IMR-90 (cell line): ENCODE measurements around the gene KRT78. TPM values are rescaled to one million over a fixed set of nuclear protein-coding genes. Genes with fewer than 3 reads are reported as not detected.

ENCODE experiments used
- ATAC-seq: fragments of 200-7000 bp; cut with Tn5 transposase; 2 replicates; pipeline ENCODE4 v1.9.1; 2020; ENCODE audit warnings: low read depth, mild to moderate bottlenecking, moderate library complexity
- BruUV-seq: library from RNA; stranded (reverse); fragments of 400-500 nt; replicated peaks from 2 replicates; lab custom pipeline; 2021; lab: Mats Ljungman, UMichigan
- CTCF ChIA-PET: fragments of 300-600 bp; formaldehyde crosslinking; extraction: SDS; loops from one replicate; lab custom pipeline; 2021; ENCODE audit warnings: antibody characterized with exemption; lab: Yijun Ruan, JAX
- POLR2A ChIA-PET: fragments of 300-600 bp; sonication (Branson Sonifier 250); formaldehyde crosslinking; loops from one replicate; lab custom pipeline; 2022; ENCODE audit warnings: antibody characterized with exemption; ENCODE audit not compliant: unreplicated experiment; lab: Charles Lee
- DNase-seq: peaks from one replicate; pipeline ENCODE4 v3.0.0; 2013
- H2AFZ ChIP-seq: replicated peaks from 2 replicates; pipeline ENCODE3; 2013; ENCODE audit warnings: low read length, mild to moderate bottlenecking; ENCODE audit not compliant: poor library complexity
- H2AK5ac ChIP-seq: 2 replicates; pipeline ENCODE4 v1.6.1; 2013; ENCODE audit warnings: low read depth, low read length, inconsistent platforms
- H2AK9ac ChIP-seq: replicated peaks from 2 replicates; pipeline ENCODE3; 2013; ENCODE audit warnings: mild to moderate bottlenecking, low read depth, low read length, moderate library complexity; ENCODE audit not compliant: poor library complexity
- H2BK120ac ChIP-seq: 2 replicates; pipeline ENCODE4 v1.6.1; 2013; ENCODE audit warnings: low read depth, low read length, inconsistent platforms
- H2BK15ac ChIP-seq: 3 replicates; pipeline ENCODE4 v1.6.1; 2013; ENCODE audit warnings: low read depth, low read length, inconsistent platforms
- H2BK20ac ChIP-seq: 2 replicates; pipeline ENCODE4 v1.6.1; 2013; ENCODE audit warnings: low read depth, mild to moderate bottlenecking, inconsistent platforms, low read length, moderate library complexity
- H2BK5ac ChIP-seq: 2 replicates; pipeline ENCODE4 v1.6.1; 2013; ENCODE audit warnings: mild to moderate bottlenecking, low read depth, low read length, inconsistent platforms; ENCODE audit not compliant: poor library complexity, severe bottlenecking
- H3K14ac ChIP-seq: replicated peaks from 2 replicates; pipeline ENCODE4 v1.6.1; 2013; ENCODE audit warnings: low read depth, low read length, inconsistent platforms
- H3K18ac ChIP-seq: 2 replicates; pipeline ENCODE4 v1.6.1; 2013; ENCODE audit warnings: low read depth, low read length, control low read depth
- H3K23ac ChIP-seq: 2 replicates; pipeline ENCODE4 v1.6.1; 2013; ENCODE audit warnings: low read depth, low read length, inconsistent platforms
- H3K27ac ChIP-seq: 2 replicates; pipeline ENCODE4 v1.5.1; 2013; ENCODE audit warnings: mild to moderate bottlenecking, control low read depth, low read length; ENCODE audit not compliant: insufficient read depth
- H3K27me3 ChIP-seq: 2 replicates; pipeline ENCODE4 v1.6.1; 2013; ENCODE audit warnings: low read length; ENCODE audit not compliant: control insufficient read depth, insufficient read depth
- H3K36me3 ChIP-seq: 2 replicates; pipeline ENCODE4 v1.6.1; 2013; ENCODE audit warnings: low read length, mixed read lengths; ENCODE audit not compliant: control insufficient read depth, insufficient read depth
- H3K4ac ChIP-seq: 2 replicates; pipeline ENCODE4 v1.6.1; 2013; ENCODE audit warnings: low read depth, low read length, inconsistent platforms
- H3K4me1 ChIP-seq: 2 replicates; pipeline ENCODE4 v1.6.1; 2013; ENCODE audit warnings: low read length, mixed read lengths; ENCODE audit not compliant: control insufficient read depth, insufficient read depth
- H3K4me2 ChIP-seq: 2 replicates; pipeline ENCODE4 v1.6.1; 2013; ENCODE audit warnings: low read depth, mild to moderate bottlenecking, control low read depth, low read length, moderate library complexity
- H3K4me3 ChIP-seq: 2 replicates; pipeline ENCODE4 v1.5.1; 2013; ENCODE audit warnings: low read depth, mild to moderate bottlenecking, control low read depth, low read length, moderate library complexity; ENCODE audit not compliant: insufficient read depth
- H3K56ac ChIP-seq: 2 replicates; pipeline ENCODE4 v1.6.1; 2013; ENCODE audit warnings: low read length, inconsistent platforms; ENCODE audit not compliant: insufficient read depth; ENCODE audit errors: extremely low read depth
- H3K79me1 ChIP-seq, 2 experiments: 2 replicates each; pipeline ENCODE4 v1.6.1; 2013; ENCODE audit warnings: low read length in 2 of 2, inconsistent platforms in 1 of 2, low read depth in 1 of 2
- H3K9ac ChIP-seq: 2 replicates; pipeline ENCODE4 v1.6.1; 2013; ENCODE audit warnings: low read depth, low read length, control low read depth
- H3K9me1 ChIP-seq: 2 replicates; pipeline ENCODE4 v1.6.1; 2013; ENCODE audit warnings: low read length, inconsistent platforms; ENCODE audit not compliant: insufficient read depth
- H3K9me3 ChIP-seq: 2 replicates; pipeline ENCODE4 v1.6.1; 2013; ENCODE audit warnings: low read length; ENCODE audit not compliant: control insufficient read depth, insufficient read depth
- H4K20me1 ChIP-seq: 2 replicates; pipeline ENCODE4 v1.6.1; 2013; ENCODE audit warnings: low read length, inconsistent platforms; ENCODE audit not compliant: insufficient read depth
- H4K5ac ChIP-seq: 2 replicates; pipeline ENCODE4 v1.6.1; 2013; ENCODE audit warnings: mild to moderate bottlenecking, low read depth, low read length, control low read depth
- H4K8ac ChIP-seq, 2 experiments: 2 replicates each; pipeline ENCODE4 v1.6.1; 2013; ENCODE audit warnings: low read depth in 2 of 2, low read length in 2 of 2, control low read depth in 1 of 2, inconsistent platforms in 1 of 2
- H4K91ac ChIP-seq: 2 replicates; pipeline ENCODE4 v1.6.1; 2013; ENCODE audit warnings: low read depth, low read length, inconsistent platforms; ENCODE audit not compliant: insufficient read depth
- CHD1 ChIP-seq: IDR thresholded peaks from 2 replicates; pipeline ENCODE4 v1.6.1; 2012; ENCODE audit warnings: low read depth, low read length, improper control_type of control experiment
- CTCF ChIP-seq: conservative IDR thresholded peaks from 2 replicates; pipeline ENCODE4 v1.5.1; 2012; ENCODE audit warnings: mild to moderate bottlenecking, low read depth, low read length, improper control_type of control experiment
- MAZ ChIP-seq: IDR thresholded peaks from 2 replicates; pipeline ENCODE4 v1.6.1; 2012; ENCODE audit warnings: low read depth, mild to moderate bottlenecking, low read length, improper control_type of control experiment, moderate library complexity, borderline replicate concordance
- MXI1 ChIP-seq: IDR thresholded peaks from 2 replicates; pipeline ENCODE4 v1.6.1; 2012; ENCODE audit warnings: low read depth, mild to moderate bottlenecking, low read length, moderate library complexity, borderline replicate concordance
- POLR2A ChIP-seq: IDR thresholded peaks from 2 replicates; pipeline ENCODE4 v1.6.1; 2012; ENCODE audit warnings: mild to moderate bottlenecking, low read depth, low read length
- RAD21 ChIP-seq: IDR thresholded peaks from 2 replicates; pipeline ENCODE4 v1.6.1; 2012; ENCODE audit warnings: low read length, improper control_type of control experiment
- SMC3 ChIP-seq: fragments of 150-350 bp; IDR thresholded peaks from 2 replicates; pipeline ENCODE4 v1.6.1; 2016; ENCODE audit warnings: low read depth, mild to moderate bottlenecking, antibody characterized with exemption, low read length, moderate library complexity
- WGBS, 2 experiments: methylation state at CpG; one replicate each; pipeline versions ENCODE4 v1.1.5 to v1.1.7; 2013; ENCODE audit warnings: missing lambda C conversion rate in 2 of 2; ENCODE audit not compliant: insufficient read length in 1 of 2; ENCODE audit errors: extremely low coverage in 2 of 2; 5-methylcytosine and 5-hydroxymethylcytosine counted together
- dilution Hi-C: fragments of 300-500 bp; cut with HindIII; formaldehyde crosslinking; loops from one replicate; pipeline ENCODE4 v1.14.3; 2018; ENCODE audit warnings: low sequenced_read_pairs; ENCODE audit not compliant: unreplicated experiment
- in situ Hi-C: fragments of 300-500 bp; cut with MboI; formaldehyde crosslinking; loops from 3 replicates; pipeline ENCODE4 v1.14.3; 2019; ENCODE audit warnings: low sequenced_read_pairs, inconsistent platforms, mixed read lengths
- intact Hi-C: fragments of 100-400 bp; cut with micrococcal nuclease; formaldehyde crosslinking; loops from 2 replicates; pipeline ENCODE4 v1.10.0; 2022
- polyA plus RNA-seq, 3 experiments: library from polyadenylated mRNA; depleted of rRNA; stranded (reverse); fragments of >200 nt; gene quantifications; 2 replicates each; pipeline ENCODE4 v1.2.3, GENCODE V29; 2012; ENCODE audit warnings: low replicate concordance in 1 of 3
- total RNA-seq: library from RNA; depleted of rRNA; stranded (reverse); fragments of >200 nt; gene quantifications from 2 replicates; pipeline ENCODE4 v1.2.3, GENCODE V29; 2012

KRT78 gene
- total and polyA plus RNA-seq, 2 of the 4 experiments (the other 2 are of a cell fraction): not detected

- ChIA-PET CTCF (interaction anchor here (0.6 to 1.2 kb wide), 13 partner anchors 9 to 642 kb away, joined by 3 to 6 read pairs (median 3); no protein-coding TSS in a partner anchor), POLR2A (no interaction called here)
- H3K23ac ChIP-seq: no peak overlapping the region
- no peak overlapping the region for H3K4me3 ChIP-seq
- no peak overlapping the region for H4K8ac ChIP-seq
- H2AK5ac ChIP-seq: peak overlapping the region; percentile 8; the same call in 1 of the 2 replicates
- no peak overlapping the region for H2BK5ac ChIP-seq
- no peak overlapping the region for H2BK120ac ChIP-seq
- no peaks in the 10 kb centered on the region for H3K36me3 ChIP-seq
- no peak overlapping the region for H4K5ac ChIP-seq
- H2BK20ac ChIP-seq: no peak overlapping the region
- H3K27ac ChIP-seq: no peak overlapping the region
- TF ChIP-seq POLR2A (no peak), CTCF (peak; percentile 84), MAZ (no peak), RAD21 (peak; percentile 89), MXI1 (no peak), SMC3 (peak; percentile 88), CHD1 (no peak)
- no peak overlapping the region for H3K9ac ChIP-seq
- no peak overlapping the region for H2AK9ac ChIP-seq
- no peaks in the 10 kb centered on the region for H4K20me1 ChIP-seq
- no TSS peak for BruUV-seq
- no peak overlapping the region for H3K4me2 ChIP-seq
- peak overlapping the region; percentile 18 for H2AFZ ChIP-seq
- H3K4me1 ChIP-seq: no peaks in the 10 kb centered on the region
- DNase-seq: peak; percentile 60
- intact Hi-C loops: loop anchor here (1.0 to 10.0 kb wide), 2 partner anchors 141 to 282 kb away; no protein-coding TSS in a partner anchor
- no peak overlapping the region for H3K4ac ChIP-seq
- H3K9me1 ChIP-seq: no peaks in the 10 kb centered on the region
- ATAC-seq: peak; percentile 96
- 38% methylated on average over 6 of the region's 10 CpGs; no CpG with 5 or more reads in 1 of the 2 experiments for WGBS, 2 experiments
- H2BK15ac ChIP-seq: no peak overlapping the region
- no peaks in the 10 kb centered on the region for H3K9me3 ChIP-seq
- H3K18ac ChIP-seq: no peak overlapping the region
- in situ Hi-C loops: no loop called here
- no peak overlapping the region for H3K14ac ChIP-seq
- no peak overlapping the region for H3K56ac ChIP-seq
- H3K27me3 ChIP-seq: peaks cover 6% of the 10 kb centered on the region
- no peak overlapping the region for H4K91ac ChIP-seq
- dilution Hi-C loops: no loop called here
- H3K79me1 ChIP-seq: no peaks in the 10 kb centered on the region
Measured at GRCh38 chr12:52865090-52865944, 16.5 kb upstream of the KRT78 start.
